Measurements from ENCODE around the gene PTPN3. TPM values are rescaled to one million over a fixed set of nuclear protein-coding genes. Genes with fewer than 3 reads are reported as not detected.

The PTPN3 gene
- total RNA-seq, 1 donor from 2014 or later = 6.8 TPM

DNA sequence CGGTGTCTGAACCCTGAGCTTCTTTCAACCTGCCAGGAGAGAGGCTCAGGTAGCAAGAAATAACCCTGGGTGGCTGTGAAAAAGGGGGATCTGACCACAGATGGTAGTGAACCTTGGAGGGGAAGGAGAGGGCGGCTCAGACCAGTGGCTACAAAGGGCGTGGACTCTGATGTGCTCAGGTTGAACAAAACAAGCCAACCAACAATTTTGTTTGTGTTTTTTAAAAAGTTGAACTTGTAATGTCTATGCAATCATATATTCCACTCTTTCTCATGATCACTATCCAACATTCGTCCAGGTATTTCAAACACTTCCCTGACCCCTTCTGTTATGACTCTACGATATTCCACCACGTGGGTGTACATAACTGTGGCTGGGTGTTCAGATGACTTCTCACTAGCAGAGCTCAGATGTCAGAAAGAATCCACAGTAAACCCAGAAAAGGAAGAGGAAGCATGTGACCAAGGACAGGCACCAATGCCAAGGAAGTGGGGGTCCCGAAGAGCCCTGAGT, 20.0 kb downstream of the PTPN3 start:
- TF ChIP-seq, protein P1, sequence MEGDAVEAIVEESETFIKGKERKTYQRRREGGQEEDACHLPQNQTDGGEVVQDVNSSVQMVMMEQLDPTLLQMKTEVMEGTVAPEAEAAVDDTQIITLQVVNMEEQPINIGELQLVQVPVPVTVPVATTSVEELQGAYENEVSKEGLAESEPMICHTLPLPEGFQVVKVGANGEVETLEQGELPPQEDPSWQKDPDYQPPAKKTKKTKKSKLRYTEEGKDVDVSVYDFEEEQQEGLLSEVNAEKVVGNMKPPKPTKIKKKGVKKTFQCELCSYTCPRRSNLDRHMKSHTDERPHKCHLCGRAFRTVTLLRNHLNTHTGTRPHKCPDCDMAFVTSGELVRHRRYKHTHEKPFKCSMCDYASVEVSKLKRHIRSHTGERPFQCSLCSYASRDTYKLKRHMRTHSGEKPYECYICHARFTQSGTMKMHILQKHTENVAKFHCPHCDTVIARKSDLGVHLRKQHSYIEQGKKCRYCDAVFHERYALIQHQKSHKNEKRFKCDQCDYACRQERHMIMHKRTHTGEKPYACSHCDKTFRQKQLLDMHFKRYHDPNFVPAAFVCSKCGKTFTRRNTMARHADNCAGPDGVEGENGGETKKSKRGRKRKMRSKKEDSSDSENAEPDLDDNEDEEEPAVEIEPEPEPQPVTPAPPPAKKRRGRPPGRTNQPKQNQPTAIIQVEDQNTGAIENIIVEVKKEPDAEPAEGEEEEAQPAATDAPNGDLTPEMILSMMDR (IDR thresholded peaks at IDR 0.05; ENCODE audit: unreplicated experiment) = no peak
- peaks cover 19% of the 10 kb centered on the region for H3K4me1 Mint-ChIP-seq
- H3K27ac Mint-ChIP-seq = no peak overlapping the region
- DNase-seq (ENCODE audit: low spot score in 2 of 2, unreplicated experiment in 2 of 2) = no peak
- H3K36me3 Mint-ChIP-seq = no peaks in the 10 kb centered on the region
- no peaks in the 10 kb centered on the region for H3K9me3 Mint-ChIP-seq
- no peak overlapping the region for H3K4me3 Mint-ChIP-seq
- peaks cover 2% of the 10 kb centered on the region for H3K27me3 Mint-ChIP-seq (ENCODE audit: low read depth)

DNA sequence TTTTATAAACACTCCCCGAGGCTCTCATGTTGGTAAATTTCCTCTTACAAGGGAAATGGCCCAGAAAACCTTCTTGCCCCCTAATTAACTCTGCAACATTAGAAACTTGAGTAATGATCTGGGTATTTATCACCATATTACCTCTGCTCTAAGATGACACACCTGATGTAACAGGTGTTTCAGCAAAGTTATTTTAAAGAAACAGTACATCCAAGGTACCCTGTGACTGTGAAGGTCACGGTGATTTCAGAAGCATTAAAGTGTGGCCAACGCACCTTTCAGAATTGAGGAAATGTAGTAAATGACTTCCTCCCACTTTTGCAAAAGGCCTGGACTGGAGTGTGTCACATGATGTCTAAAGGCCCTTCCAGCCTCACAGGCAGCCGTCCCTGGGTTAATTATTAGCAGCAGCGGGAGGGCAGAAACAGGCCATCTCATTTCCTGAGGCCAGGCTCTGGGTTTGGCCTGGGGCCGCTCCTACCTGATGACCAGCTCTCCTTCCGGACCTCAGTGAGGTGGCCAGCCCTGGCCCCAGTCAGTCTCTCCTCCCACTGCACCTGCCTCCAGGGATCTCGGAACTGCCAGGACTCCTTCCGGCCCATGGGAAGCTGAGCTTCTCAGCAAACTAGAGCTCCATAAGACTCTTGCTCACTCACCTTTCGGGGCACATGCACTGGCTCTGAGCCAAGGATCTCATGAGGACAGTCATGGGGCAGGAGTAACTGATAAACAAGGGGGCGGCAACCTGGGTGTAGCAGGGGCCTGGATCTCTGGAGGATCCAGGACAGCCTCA, 20.7 kb downstream of the PTPN3 start:
- TF ChIP-seq, protein P1 (IDR thresholded peaks at IDR 0.05; ENCODE audit: unreplicated experiment) = no peak
- peaks cover 2% of the 10 kb centered on the region for H3K27me3 Mint-ChIP-seq (ENCODE audit: low read depth)
- no peaks in the 10 kb centered on the region for H3K36me3 Mint-ChIP-seq
- no peak overlapping the region for H3K27ac Mint-ChIP-seq
- H3K4me1 Mint-ChIP-seq = peaks cover 19% of the 10 kb centered on the region
- DNase-seq (ENCODE audit: low spot score in 2 of 2, unreplicated experiment in 2 of 2) = no peak
- H3K4me3 Mint-ChIP-seq = no peak overlapping the region
- no peaks in the 10 kb centered on the region for H3K9me3 Mint-ChIP-seq

DNA sequence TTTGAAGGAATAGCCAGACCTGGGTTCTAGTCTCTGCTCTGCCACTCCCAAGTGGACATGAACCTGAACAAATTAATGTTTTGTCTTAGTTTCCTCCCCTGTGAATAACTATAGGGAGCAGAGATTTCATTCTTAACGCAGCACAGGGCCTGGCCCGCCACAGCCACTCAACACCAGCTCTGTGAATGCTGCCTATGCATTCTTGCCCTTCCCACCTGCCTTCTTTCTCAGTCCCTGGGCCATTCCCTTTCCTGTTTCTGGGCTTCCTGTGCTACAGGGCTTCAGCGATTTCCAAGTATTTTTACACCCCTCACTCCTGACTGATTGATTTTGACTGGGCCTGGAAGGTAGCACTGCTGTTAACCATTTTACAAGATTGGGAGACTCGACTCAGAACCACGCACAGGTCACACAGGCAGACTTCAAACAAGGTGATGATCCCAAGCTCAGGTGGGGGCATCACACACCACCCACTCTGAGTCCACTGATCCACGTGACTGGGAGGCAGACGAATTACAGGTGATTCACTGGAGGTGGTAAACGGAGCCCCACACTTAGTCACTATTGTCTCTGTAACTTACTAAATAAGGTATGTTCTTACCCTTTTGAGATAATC, 21.4 kb downstream of the PTPN3 start:
- Mint-ChIP-seq H3K4me3 (no peak overlapping the region), H3K27ac (peak overlapping the region; percentile 4), H3K27me3 (ENCODE audit: low read depth) (peaks cover 2% of the 10 kb centered on the region)

DNA sequence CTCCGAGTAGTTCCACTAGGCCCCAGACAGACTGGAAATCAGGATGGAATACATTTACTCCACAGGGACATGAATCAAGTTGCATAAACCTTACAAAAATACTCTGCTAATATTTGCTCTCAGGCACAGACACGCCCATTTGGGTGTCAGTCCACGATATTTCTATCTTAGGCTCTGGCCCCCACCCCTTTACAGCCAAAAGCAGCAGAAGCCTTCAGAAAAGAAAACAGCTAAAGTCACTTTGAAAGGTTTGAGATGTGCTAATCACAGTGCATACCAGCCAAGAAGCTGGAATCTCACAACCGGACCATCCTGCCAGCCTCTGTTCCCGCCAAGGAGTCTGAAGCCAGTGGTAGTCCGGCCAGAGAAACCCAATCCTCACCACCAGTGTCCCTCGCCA, 22.6 kb downstream of the PTPN3 start:
- Mint-ChIP-seq H3K27ac (no peak overlapping the region), H3K4me1 (peaks cover 22% of the 10 kb centered on the region), H3K36me3 (no peaks in the 10 kb centered on the region), H3K9me3 (no peaks in the 10 kb centered on the region), H3K4me3 (no peak overlapping the region), H3K27me3 (ENCODE audit: low read depth) (peaks cover 2% of the 10 kb centered on the region)
- DNase-seq (ENCODE audit: low spot score in 2 of 2, unreplicated experiment in 2 of 2) = no peak
- TF ChIP-seq, protein P1 (IDR thresholded peaks at IDR 0.05; ENCODE audit: unreplicated experiment) = no peak

More for the DNA sequence above, 21.4 kb downstream of the PTPN3 start:
- DNase-seq (ENCODE audit: low spot score in 2 of 2, unreplicated experiment in 2 of 2) = no peak
- H3K9me3 Mint-ChIP-seq = no peaks in the 10 kb centered on the region
- H3K36me3 Mint-ChIP-seq = no peaks in the 10 kb centered on the region
- TF ChIP-seq, protein P1 (IDR thresholded peaks at IDR 0.05; ENCODE audit: unreplicated experiment) = no peak
- H3K4me1 Mint-ChIP-seq = peaks cover 19% of the 10 kb centered on the region

DNA sequence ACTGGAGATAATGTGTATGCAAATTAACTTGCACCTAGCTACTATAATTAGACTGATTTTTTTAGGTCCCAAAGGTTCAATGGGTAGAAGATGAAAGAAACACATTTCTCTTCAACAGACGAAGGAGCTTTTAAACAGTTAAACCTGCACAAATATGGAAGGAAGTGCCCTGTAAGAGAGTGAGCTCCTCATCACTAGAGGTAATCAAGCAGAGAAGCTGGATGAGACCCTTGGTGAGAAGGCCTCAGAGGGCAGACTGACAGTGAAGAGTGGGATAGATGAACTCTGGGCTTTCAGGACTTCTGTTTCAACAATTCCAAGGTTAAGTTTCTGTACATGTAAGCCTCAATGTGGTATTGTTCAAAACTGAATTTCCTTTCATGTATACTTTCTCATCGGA, 23.2 kb downstream of the PTPN3 start:
- TF ChIP-seq, protein P1 (IDR thresholded peaks at IDR 0.05; ENCODE audit: unreplicated experiment) = no peak
- Mint-ChIP-seq H3K9me3 (no peaks in the 10 kb centered on the region), H3K4me1 (peaks cover 22% of the 10 kb centered on the region), H3K27ac (no peak overlapping the region), H3K27me3 (ENCODE audit: low read depth) (peaks cover 2% of the 10 kb centered on the region), H3K36me3 (no peaks in the 10 kb centered on the region), H3K4me3 (no peak overlapping the region)
- DNase-seq (ENCODE audit: low spot score in 2 of 2, unreplicated experiment in 2 of 2) = no peak

Data from mesothelial cell of epicardium (in vitro differentiated cells).